Measurements from ENCODE around the gene RAB44. TPM values are rescaled to one million over a fixed set of nuclear protein-coding genes. Genes with fewer than 3 reads are reported as not detected.

The RAB44 gene
- total RNA-seq, 1 experiment from 2014 or later: not detected

GRCh38 chr6:36694616-36695015, 3.0 kb upstream of the RAB44 start:
- BruUV-seq (replicated peaks): no TSS peak
- Histone ChIP-seq H3K4me3 (no peak overlapping the region), H2AFZ (no peak overlapping the region), H3K4me2 (no peak overlapping the region), H3F3A (ENCODE audit: insufficient read depth, low read depth) (peaks cover 18% of the 10 kb centered on the region; the same call in 1 of the 2 replicates), H3K27me3 (ENCODE audit: insufficient read depth, low read depth) (no peaks in the 10 kb centered on the region), H3K36me3 (ENCODE audit: low read depth) (no peaks in the 10 kb centered on the region), H3K9me2 (ENCODE audit: insufficient read depth) (no peaks in the 10 kb centered on the region), H3K79me2 (ENCODE audit: low read depth) (no peaks in the 10 kb centered on the region), H3K4me1 (replicated peaks; ENCODE audit: insufficient read depth) (peaks cover 27% of the 10 kb centered on the region), H4K20me1 (ENCODE audit: insufficient read depth) (no peaks in the 10 kb centered on the region), H3K9me3 (ENCODE audit: insufficient read depth, low read depth) (no peaks in the 10 kb centered on the region), H3K27ac (no peak overlapping the region)
- TF ChIP-seq EZH2 (IDR thresholded peaks at IDR 0.05; ENCODE audit: low read depth): no peak
- no peak for TF ChIP-seq CTCF (conservative IDR thresholded peaks at IDR 0.05)
- intact Hi-C loops (cut with micrococcal nuclease; ENCODE audit: unreplicated experiment): no loop called here
- no peak for DNase-seq
- ChIA-PET CTCF (no interaction called here), POLR2A (ENCODE audit: unreplicated experiment) (no interaction called here)

DNA sequence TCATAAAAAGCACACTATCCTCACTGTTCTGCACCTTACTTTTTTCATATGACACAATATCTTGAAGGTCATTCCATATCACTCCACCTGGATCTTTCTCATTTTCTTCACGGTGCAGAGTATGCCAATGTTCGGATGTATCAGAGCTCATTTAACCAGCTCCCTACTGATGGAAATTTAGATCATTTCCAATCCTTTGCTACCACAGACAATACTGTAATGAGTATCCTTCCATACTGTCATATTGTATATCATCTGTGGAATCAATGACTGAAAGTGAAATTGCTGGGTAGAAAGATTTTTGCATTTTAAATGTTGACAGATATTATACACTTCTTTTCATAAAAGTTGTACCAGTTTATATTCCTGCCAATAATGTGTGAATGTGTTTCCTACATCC, 2.2 kb upstream of the RAB44 start:
- no peak for DNase-seq
- Histone ChIP-seq H3K79me2 (ENCODE audit: low read depth) (no peaks in the 10 kb centered on the region), H3K4me3 (no peak overlapping the region), H3K4me2 (no peak overlapping the region), H3K27me3 (ENCODE audit: insufficient read depth, low read depth) (no peaks in the 10 kb centered on the region), H3K4me1 (replicated peaks; ENCODE audit: insufficient read depth) (peaks cover 21% of the 10 kb centered on the region), H3K9me2 (ENCODE audit: insufficient read depth) (no peaks in the 10 kb centered on the region), H3K27ac (no peak overlapping the region), H2AFZ (no peak overlapping the region), H4K20me1 (ENCODE audit: insufficient read depth) (no peaks in the 10 kb centered on the region), H3K9me3 (ENCODE audit: insufficient read depth, low read depth) (no peaks in the 10 kb centered on the region), H3K36me3 (ENCODE audit: low read depth) (no peaks in the 10 kb centered on the region), H3F3A (ENCODE audit: insufficient read depth, low read depth) (peaks cover 16% of the 10 kb centered on the region; the same call in 1 of the 2 replicates)
- TF ChIP-seq EZH2 (IDR thresholded peaks at IDR 0.05; ENCODE audit: low read depth) (no peak), CTCF (conservative IDR thresholded peaks at IDR 0.05) (no peak)
- BruUV-seq (replicated peaks): no TSS peak
- intact Hi-C loops (cut with micrococcal nuclease; ENCODE audit: unreplicated experiment): no loop called here
- ChIA-PET POLR2A (ENCODE audit: unreplicated experiment) (no interaction called here), CTCF (no interaction called here)

- no peak for DNase-seq
- no peaks in the 10 kb centered on the region for H3K27me3 ChIP-seq (ENCODE audit: insufficient read depth, low read depth)
- no peaks in the 10 kb centered on the region for H3K79me2 ChIP-seq (ENCODE audit: low read depth)
- no TSS peak for BruUV-seq (replicated peaks)
- TF ChIP-seq EZH2 (IDR thresholded peaks at IDR 0.05; ENCODE audit: low read depth): no peak
- no peak for TF ChIP-seq CTCF (conservative IDR thresholded peaks at IDR 0.05)
- H2AFZ ChIP-seq: no peak overlapping the region
- peaks cover 12% of the 10 kb centered on the region for H3K4me1 ChIP-seq (replicated peaks; ENCODE audit: insufficient read depth)
- CTCF ChIA-PET: no interaction called here
- no peaks in the 10 kb centered on the region for H3K9me2 ChIP-seq (ENCODE audit: insufficient read depth)
- no peaks in the 10 kb centered on the region for H3K36me3 ChIP-seq (ENCODE audit: low read depth)
- H3F3A ChIP-seq (ENCODE audit: insufficient read depth, low read depth): no peaks in the 10 kb centered on the region; the same call in 1 of the 2 replicates
- intact Hi-C loops (cut with micrococcal nuclease; ENCODE audit: unreplicated experiment): no loop called here
- H3K4me2 ChIP-seq: no peak overlapping the region
- no peaks in the 10 kb centered on the region for H3K9me3 ChIP-seq (ENCODE audit: insufficient read depth, low read depth)
- no peaks in the 10 kb centered on the region for H4K20me1 ChIP-seq (ENCODE audit: insufficient read depth)
- POLR2A ChIA-PET (ENCODE audit: unreplicated experiment): no interaction called here
- H3K27ac ChIP-seq: no peak overlapping the region
- H3K4me3 ChIP-seq: no peak overlapping the region
Observed at GRCh38 chr6:36698196-36698595, 570 bp downstream of the RAB44 start.

All from PC-9 (cell line).